GM23338 (cell line): ENCODE results near the gene TRAF1. TPM values are rescaled to one million over a fixed set of nuclear protein-coding genes. Genes with fewer than 3 reads are reported as not detected.

ENCODE experiments used
- ATAC-seq: fragments of 200-7000 bp; cut with Tn5 transposase; 3 replicates; pipeline ENCODE4 v1.9.1; 2020
- DNase-seq: peaks from one replicate; pipeline ENCODE4 v3.0.0-alpha.2; 2015; ENCODE audit warnings: low spot score
- H2AFZ ChIP-seq: fragments of 200-600 bp; sonication (generic); 2 replicates; pipeline ENCODE4 v1.8.0; 2016; ENCODE audit warnings: antibody characterized with exemption, mild to moderate bottlenecking, moderate library complexity
- H3F3A ChIP-seq: fragments of 200-600 bp; sonication (generic); replicated peaks from 2 replicates; pipeline ENCODE4 v1.8.0; 2017; ENCODE audit warnings: antibody characterized with exemption, mixed run types, low read depth
- H3K27ac ChIP-seq: fragments of 200-600 bp; sonication (generic); 2 replicates; pipeline ENCODE4 v1.6.1; 2016; ENCODE audit warnings: low read depth
- H3K27me3 ChIP-seq: fragments of 200-600 bp; sonication (generic); 2 replicates; pipeline ENCODE4 v1.8.0; 2016; ENCODE audit warnings: mild to moderate bottlenecking, mixed run types, moderate library complexity; ENCODE audit not compliant: insufficient read depth
- H3K36me3 ChIP-seq: fragments of 200-600 bp; sonication (generic); 2 replicates; pipeline ENCODE4 v1.8.0; 2016; ENCODE audit warnings: mild to moderate bottlenecking; ENCODE audit not compliant: insufficient read depth
- H3K4me1 ChIP-seq: fragments of 200-600 bp; sonication (generic); 2 replicates; pipeline ENCODE4 v1.8.0; 2016; ENCODE audit warnings: mild to moderate bottlenecking, moderate library complexity; ENCODE audit not compliant: insufficient read depth
- H3K4me2 ChIP-seq: fragments of 200-600 bp; sonication (generic); 2 replicates; pipeline ENCODE4 v1.7.1; 2017; ENCODE audit warnings: mixed run types
- H3K4me3 ChIP-seq: fragments of 200-600 bp; sonication (generic); 2 replicates; pipeline ENCODE4 v1.6.1; 2016; ENCODE audit warnings: mixed run types
- H3K79me2 ChIP-seq: fragments of 200-600 bp; sonication (generic); replicated peaks from 2 replicates; pipeline ENCODE4 v1.8.0; 2017; ENCODE audit warnings: mild to moderate bottlenecking; ENCODE audit not compliant: insufficient read depth
- H3K9me2 ChIP-seq: fragments of 200-600 bp; sonication (generic); 2 replicates; pipeline ENCODE4 v1.8.0; 2017; ENCODE audit not compliant: insufficient read depth
- H4K20me1 ChIP-seq: fragments of 200-600 bp; sonication (generic); replicated peaks from 2 replicates; pipeline ENCODE4 v1.8.0; 2017; ENCODE audit warnings: mild to moderate bottlenecking; ENCODE audit not compliant: insufficient read depth
- H3K27ac Mint-ChIP-seq: 2 replicates; pipeline ENCODE4 v1.8.0; 2020; ENCODE audit warnings: inconsistent platforms, mild to moderate bottlenecking, moderate library complexity, mixed read lengths
- H3K27me3 Mint-ChIP-seq: 3 replicates; pipeline ENCODE4 v1.8.0; 2022; ENCODE audit warnings: low read depth, mild to moderate bottlenecking, moderate library complexity, mixed read lengths, inconsistent platforms; ENCODE audit not compliant: insufficient read depth, poor library complexity
- H3K36me3 Mint-ChIP-seq: 3 replicates; pipeline ENCODE4 v1.8.0; 2021; ENCODE audit warnings: low read depth, mild to moderate bottlenecking, inconsistent platforms, moderate library complexity, mixed read lengths
- H3K4me1 Mint-ChIP-seq: 3 replicates; pipeline ENCODE4 v1.8.0; 2020; ENCODE audit warnings: mild to moderate bottlenecking, inconsistent platforms, mixed read lengths
- H3K4me3 Mint-ChIP-seq: 3 replicates; pipeline ENCODE4 v1.8.0; 2021; ENCODE audit warnings: moderate library complexity, mild to moderate bottlenecking, inconsistent platforms, mixed read lengths
- H3K9me3 Mint-ChIP-seq: 3 replicates; pipeline ENCODE4 v1.8.0; 2020; ENCODE audit warnings: moderate library complexity, mild to moderate bottlenecking, inconsistent platforms, mixed read lengths
- CREB1 ChIP-seq: fragments of 250-450 bp; sonication (Bioruptor Pico); IDR thresholded peaks from 2 replicates; pipeline ENCODE4 v1.5.0; 2020; ENCODE audit warnings: low read depth, mild to moderate bottlenecking, moderate library complexity
- CTCF ChIP-seq, 2 experiments: fragments of 200-600 bp in 1 of 2; sonication (generic) in 1 of 2; conservative IDR thresholded peaks; 2 replicates each; pipeline versions ENCODE4 v1.5.1 to v1.6.1; 2016 to 2017; ENCODE audit warnings: antibody characterized with exemption in 2 of 2, low read depth in 2 of 2, mild to moderate bottlenecking in 2 of 2, moderate library complexity in 1 of 2
- ETS1 ChIP-seq: IDR thresholded peaks from 2 replicates; pipeline ENCODE4 v1.6.1; 2016; ENCODE audit warnings: antibody characterized with exemption
- EZH2 ChIP-seq: fragments of 200-600 bp; sonication (generic); IDR thresholded peaks from one replicate; pipeline ENCODE4 v1.8.0; 2017; ENCODE audit warnings: antibody characterized with exemption, mild to moderate bottlenecking, low read depth; ENCODE audit not compliant: unreplicated experiment
- EZH2phosphoT487 ChIP-seq: fragments of 200-600 bp; sonication (generic); IDR thresholded peaks from one replicate; pipeline ENCODE4 v1.8.1; 2018; ENCODE audit warnings: antibody characterized with exemption; ENCODE audit not compliant: unreplicated experiment
- JUNB ChIP-seq: IDR thresholded peaks from one replicate; pipeline ENCODE4 v1.6.1; 2016; ENCODE audit warnings: antibody characterized with exemption; ENCODE audit not compliant: unreplicated experiment
- NANOG ChIP-seq: IDR thresholded peaks from 2 replicates; pipeline ENCODE4 v1.6.1; 2016; ENCODE audit warnings: antibody characterized with exemption, borderline replicate concordance
- POLR2AphosphoS5 ChIP-seq: IDR thresholded peaks from 2 replicates; pipeline ENCODE4 v1.6.1; 2016; ENCODE audit warnings: antibody characterized with exemption, low read depth
- REST ChIP-seq: IDR thresholded peaks from one replicate; pipeline ENCODE4 v1.6.1; 2018; ENCODE audit warnings: antibody characterized with exemption; ENCODE audit not compliant: unreplicated experiment
- STAT1 ChIP-seq: IDR thresholded peaks from one replicate; pipeline ENCODE4 v1.6.1; 2016; ENCODE audit warnings: antibody characterized with exemption; ENCODE audit not compliant: unreplicated experiment
- ZNF114 ChIP-seq: fragments of 250-450 bp; sonication (Bioruptor Pico); IDR thresholded peaks from 2 replicates; pipeline ENCODE4 v1.5.0; 2020; ENCODE audit warnings: mild to moderate bottlenecking, moderate library complexity
- ZNF331 ChIP-seq: fragments of 250-450 bp; sonication (Bioruptor Pico); IDR thresholded peaks from 2 replicates; pipeline ENCODE4 v1.5.0; 2020; ENCODE audit warnings: low read depth, mild to moderate bottlenecking, moderate library complexity
- polyA plus RNA-seq: library from polyadenylated mRNA; unstranded; fragments of >200 nt; fragmentation: Nextera tagmentation; extraction: Ambion mirVana; gene quantifications from 2 replicates; pipeline ENCODE4 v1.2.1, GENCODE V29; 2016
- total RNA-seq: library from RNA; depleted of rRNA; stranded (reverse); fragments of >200 nt; shearing (Covaris generic); gene quantifications from 2 replicates; pipeline ENCODE4 v1.2.3, GENCODE V29; 2014
- TF ChIP-seq, protein P1 (sequence below): fragments of 250-450 bp; sonication (Bioruptor Pico); IDR thresholded peaks from 2 replicates; pipeline ENCODE4 v1.5.0; 2020; ENCODE audit warnings: mild to moderate bottlenecking, moderate library complexity

The TRAF1 gene
- total and polyA plus RNA-seq, 2 experiments from 2014 or later: 0.39 to 1.4 TPM

- H4K20me1 ChIP-seq: no peaks in the 10 kb centered on the region
- Mint-ChIP-seq H3K9me3 (no peaks in the 10 kb centered on the region), H3K27me3 (peaks cover 24% of the 10 kb centered on the region), H3K4me1 (peaks cover 59% of the 10 kb centered on the region), H3K36me3 (no peaks in the 10 kb centered on the region), H3K4me3 (no peak overlapping the region), H3K27ac (no peak overlapping the region)
- H2AFZ ChIP-seq: no peak overlapping the region
- no peak overlapping the region for H3K4me3 ChIP-seq
- peaks cover 60% of the 10 kb centered on the region for H3K4me1 ChIP-seq
- no peak overlapping the region for H3K4me2 ChIP-seq
- peaks cover 15% of the 10 kb centered on the region; the same call in 1 of the 2 replicates for H3K27me3 ChIP-seq
- no peaks in the 10 kb centered on the region for H3K9me2 ChIP-seq
- H3F3A ChIP-seq: peaks cover 6% of the 10 kb centered on the region; the same call in 1 of the 2 replicates
- no peaks in the 10 kb centered on the region for H3K79me2 ChIP-seq
- TF ChIP-seq CTCF (conservative IDR thresholded peaks at IDR 0.05; ENCODE audit: low read depth in 2 of 2) (no peak), EZH2phosphoT487 (no peak), CREB1 (CRISPR knock-in tag) (no peak), EZH2 (no peak), ZNF114 (CRISPR knock-in tag) (no peak), STAT1 (no peak), POLR2AphosphoS5 (no peak), REST (no peak), JUNB (no peak), ETS1 (no peak), ZNF331 (no peak), NANOG (no peak)
- TF ChIP-seq, protein P1, sequence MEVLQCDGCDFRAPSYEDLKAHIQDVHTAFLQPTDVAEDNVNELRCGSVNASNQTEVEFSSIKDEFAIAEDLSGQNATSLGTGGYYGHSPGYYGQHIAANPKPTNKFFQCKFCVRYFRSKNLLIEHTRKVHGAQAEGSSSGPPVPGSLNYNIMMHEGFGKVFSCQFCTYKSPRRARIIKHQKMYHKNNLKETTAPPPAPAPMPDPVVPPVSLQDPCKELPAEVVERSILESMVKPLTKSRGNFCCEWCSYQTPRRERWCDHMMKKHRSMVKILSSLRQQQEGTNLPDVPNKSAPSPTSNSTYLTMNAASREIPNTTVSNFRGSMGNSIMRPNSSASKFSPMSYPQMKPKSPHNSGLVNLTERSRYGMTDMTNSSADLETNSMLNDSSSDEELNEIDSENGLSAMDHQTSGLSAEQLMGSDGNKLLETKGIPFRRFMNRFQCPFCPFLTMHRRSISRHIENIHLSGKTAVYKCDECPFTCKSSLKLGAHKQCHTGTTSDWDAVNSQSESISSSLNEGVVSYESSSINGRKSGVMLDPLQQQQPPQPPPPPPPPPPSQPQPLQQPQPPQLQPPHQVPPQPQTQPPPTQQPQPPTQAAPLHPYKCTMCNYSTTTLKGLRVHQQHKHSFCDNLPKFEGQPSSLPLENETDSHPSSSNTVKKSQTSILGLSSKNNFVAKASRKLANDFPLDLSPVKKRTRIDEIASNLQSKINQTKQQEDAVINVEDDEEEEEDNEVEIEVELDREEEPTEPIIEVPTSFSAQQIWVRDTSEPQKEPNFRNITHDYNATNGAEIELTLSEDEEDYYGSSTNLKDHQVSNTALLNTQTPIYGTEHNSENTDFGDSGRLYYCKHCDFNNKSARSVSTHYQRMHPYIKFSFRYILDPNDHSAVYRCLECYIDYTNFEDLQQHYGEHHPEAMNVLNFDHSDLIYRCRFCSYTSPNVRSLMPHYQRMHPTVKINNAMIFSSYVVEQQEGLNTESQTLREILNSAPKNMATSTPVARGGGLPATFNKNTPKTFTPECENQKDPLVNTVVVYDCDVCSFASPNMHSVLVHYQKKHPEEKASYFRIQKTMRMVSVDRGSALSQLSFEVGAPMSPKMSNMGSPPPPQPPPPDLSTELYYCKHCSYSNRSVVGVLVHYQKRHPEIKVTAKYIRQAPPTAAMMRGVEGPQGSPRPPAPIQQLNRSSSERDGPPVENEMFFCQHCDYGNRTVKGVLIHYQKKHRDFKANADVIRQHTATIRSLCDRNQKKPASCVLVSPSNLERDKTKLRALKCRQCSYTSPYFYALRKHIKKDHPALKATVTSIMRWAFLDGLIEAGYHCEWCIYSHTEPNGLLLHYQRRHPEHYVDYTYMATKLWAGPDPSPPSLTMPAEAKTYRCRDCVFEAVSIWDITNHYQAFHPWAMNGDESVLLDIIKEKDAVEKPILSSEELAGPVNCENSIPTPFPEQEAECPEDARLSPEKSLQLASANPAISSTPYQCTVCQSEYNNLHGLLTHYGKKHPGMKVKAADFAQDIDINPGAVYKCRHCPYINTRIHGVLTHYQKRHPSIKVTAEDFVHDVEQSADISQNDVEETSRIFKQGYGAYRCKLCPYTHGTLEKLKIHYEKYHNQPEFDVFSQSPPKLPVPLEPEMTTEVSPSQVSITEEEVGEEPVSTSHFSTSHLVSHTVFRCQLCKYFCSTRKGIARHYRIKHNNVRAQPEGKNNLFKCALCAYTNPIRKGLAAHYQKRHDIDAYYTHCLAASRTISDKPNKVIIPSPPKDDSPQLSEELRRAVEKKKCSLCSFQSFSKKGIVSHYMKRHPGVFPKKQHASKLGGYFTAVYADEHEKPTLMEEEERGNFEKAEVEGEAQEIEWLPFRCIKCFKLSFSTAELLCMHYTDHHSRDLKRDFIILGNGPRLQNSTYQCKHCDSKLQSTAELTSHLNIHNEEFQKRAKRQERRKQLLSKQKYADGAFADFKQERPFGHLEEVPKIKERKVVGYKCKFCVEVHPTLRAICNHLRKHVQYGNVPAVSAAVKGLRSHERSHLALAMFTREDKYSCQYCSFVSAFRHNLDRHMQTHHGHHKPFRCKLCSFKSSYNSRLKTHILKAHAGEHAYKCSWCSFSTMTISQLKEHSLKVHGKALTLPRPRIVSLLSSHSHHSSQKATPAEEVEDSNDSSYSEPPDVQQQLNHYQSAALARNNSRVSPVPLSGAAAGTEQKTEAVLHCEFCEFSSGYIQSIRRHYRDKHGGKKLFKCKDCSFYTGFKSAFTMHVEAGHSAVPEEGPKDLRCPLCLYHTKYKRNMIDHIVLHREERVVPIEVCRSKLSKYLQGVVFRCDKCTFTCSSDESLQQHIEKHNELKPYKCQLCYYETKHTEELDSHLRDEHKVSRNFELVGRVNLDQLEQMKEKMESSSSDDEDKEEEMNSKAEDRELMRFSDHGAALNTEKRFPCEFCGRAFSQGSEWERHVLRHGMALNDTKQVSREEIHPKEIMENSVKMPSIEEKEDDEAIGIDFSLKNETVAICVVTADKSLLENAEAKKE (CRISPR knock-in tag): no peak
- DNase-seq: no peak
- H3K27ac ChIP-seq: no peak overlapping the region
- ATAC-seq: no peak
- no peaks in the 10 kb centered on the region for H3K36me3 ChIP-seq
These were observed 2.8 kb downstream of the TRAF1 start for GRCh38 chr9:120923620-120924328.
